WTC11 (cell line): ENCODE results near the gene AKIRIN1. TPM values are rescaled to one million over a fixed set of nuclear protein-coding genes. Genes with fewer than 3 reads are reported as not detected.

Experiments
- ATAC-seq: fragments of 200-7000 bp; cut with Tn5 transposase; 2 replicates; pipeline ENCODE4 v1.10.0; 2021; ENCODE audit warnings: mild to moderate bottlenecking, moderate library complexity
- Bru-seq: library from RNA; stranded (reverse); fragments of 400-500 nt; gene quantifications from one replicate; lab custom pipeline; 2021; lab: Mats Ljungman, UMichigan
- CTCF ChIA-PET: fragments of 300-600 bp; sonication (Branson Sonifier 250); formaldehyde crosslinking; loops from one replicate; lab custom pipeline; 2021; ENCODE audit warnings: antibody characterized with exemption; lab: Charles Lee
- POLR2A ChIA-PET: fragments of 350-600 bp; sonication (Branson Sonifier 250); formaldehyde crosslinking; loops from one replicate; lab custom pipeline; 2021; ENCODE audit warnings: antibody characterized with exemption; lab: Charles Lee
- DNase-seq: peaks from one replicate; pipeline ENCODE4 v3.0.0; 2021; ENCODE audit warnings: low spot score
- H3K27ac Mint-ChIP-seq: 2 replicates; pipeline ENCODE4 v1.8.0; 2021; ENCODE audit warnings: mixed read lengths
- H3K27me3 Mint-ChIP-seq: 2 replicates; pipeline ENCODE4 v1.8.0; 2021; ENCODE audit warnings: low read depth, mild to moderate bottlenecking, moderate library complexity, mixed read lengths
- H3K36me3 Mint-ChIP-seq: 2 replicates; pipeline ENCODE4 v1.8.0; 2021; ENCODE audit warnings: mixed read lengths
- H3K4me1 Mint-ChIP-seq: 2 replicates; pipeline ENCODE4 v1.8.0; 2022; ENCODE audit warnings: mixed read lengths
- H3K4me3 Mint-ChIP-seq: 2 replicates; pipeline ENCODE4 v1.8.0; 2021; ENCODE audit warnings: mild to moderate bottlenecking, moderate library complexity, mixed read lengths
- H3K9me3 Mint-ChIP-seq: 2 replicates; pipeline ENCODE4 v1.8.0; 2021; ENCODE audit warnings: mixed read lengths
- ELF4 ChIP-seq: sonication (generic); formaldehyde crosslinking; IDR thresholded peaks from 2 replicates; pipeline ENCODE4 v1.8.1; 2022; ENCODE audit warnings: low read depth, mild to moderate bottlenecking, moderate library complexity, missing genetic modification reagents
- ETV6 ChIP-seq: sonication (generic); formaldehyde crosslinking; IDR thresholded peaks from 2 replicates; pipeline ENCODE4 v1.8.1; 2022; ENCODE audit warnings: mild to moderate bottlenecking, missing genetic modification reagents
- MXD4 ChIP-seq: fragments of 250-450 bp; sonication (Bioruptor Pico); IDR thresholded peaks from 2 replicates; pipeline ENCODE4 v1.8.0; 2021; ENCODE audit warnings: mild to moderate bottlenecking, moderate library complexity, borderline replicate concordance
- MYBL2 ChIP-seq: sonication (generic); formaldehyde crosslinking; IDR thresholded peaks from 2 replicates; pipeline ENCODE4 v1.8.1; 2023; ENCODE audit warnings: mild to moderate bottlenecking, moderate library complexity, missing genetic modification reagents
- OVOL2 ChIP-seq: fragments of 250-450 bp; sonication (Bioruptor Pico); IDR thresholded peaks from 2 replicates; pipeline ENCODE4 v1.9.0; 2021; ENCODE audit warnings: mild to moderate bottlenecking, borderline replicate concordance
- TP53 ChIP-seq: sonication (generic); formaldehyde crosslinking; IDR thresholded peaks from 2 replicates; pipeline ENCODE4 v1.8.1; 2023; ENCODE audit warnings: mild to moderate bottlenecking, missing genetic modification reagents
- ZBTB43 ChIP-seq: sonication (generic); formaldehyde crosslinking; IDR thresholded peaks from 2 replicates; pipeline ENCODE4 v1.8.1; 2023; ENCODE audit warnings: mild to moderate bottlenecking, missing genetic modification reagents
- ZNF425 ChIP-seq: fragments of 250-450 bp; sonication (Bioruptor Pico); conservative IDR thresholded peaks from 2 replicates; pipeline ENCODE4 v1.9.0; 2021; ENCODE audit warnings: mild to moderate bottlenecking
- ZNF532 ChIP-seq: fragments of 250-450 bp; sonication (Bioruptor Pico); IDR thresholded peaks from 2 replicates; pipeline ENCODE4 v1.9.0; 2021; ENCODE audit warnings: mild to moderate bottlenecking, borderline replicate concordance
- long read RNA-seq, 3 experiments: library from RNA in 1 of 3; library from capped mRNA in 1 of 3; library from polyadenylated mRNA in 1 of 3; unstranded in 2 of 3; stranded (forward) in 1 of 3; transcript quantifications; one replicate each; pipeline ENCODE4 v2.0.0, GENCODE V29; 2021
- total RNA-seq: library from RNA; stranded (reverse); gene quantifications from 3 replicates; pipeline ENCODE4 v1.2.3, GENCODE V29; 2021
- TF ChIP-seq, protein P1 (sequence below): sonication (generic); formaldehyde crosslinking; IDR thresholded peaks from 2 replicates; pipeline ENCODE4 v1.8.1; 2023; ENCODE audit warnings: mild to moderate bottlenecking, missing genetic modification reagents
- TF ChIP-seq, protein P2 (sequence below): sonication (generic); formaldehyde crosslinking; IDR thresholded peaks from 2 replicates; pipeline ENCODE4 v1.8.1; 2022; ENCODE audit warnings: low read depth, mild to moderate bottlenecking, moderate library complexity, missing genetic modification reagents, borderline replicate concordance
- TF ChIP-seq, protein P3 (sequence below): sonication (generic); formaldehyde crosslinking; IDR thresholded peaks from 2 replicates; pipeline ENCODE4 v1.8.0; 2023; ENCODE audit warnings: missing genetic modification reagents, mild to moderate bottlenecking, borderline replicate concordance
- TF ChIP-seq, protein P4 (sequence below): fragments of 250-450 bp; sonication (Bioruptor Pico); IDR thresholded peaks from 2 replicates; pipeline ENCODE4 v2.1.2; 2022; ENCODE audit warnings: mild to moderate bottlenecking, moderate library complexity

The AKIRIN1 gene, protein sequence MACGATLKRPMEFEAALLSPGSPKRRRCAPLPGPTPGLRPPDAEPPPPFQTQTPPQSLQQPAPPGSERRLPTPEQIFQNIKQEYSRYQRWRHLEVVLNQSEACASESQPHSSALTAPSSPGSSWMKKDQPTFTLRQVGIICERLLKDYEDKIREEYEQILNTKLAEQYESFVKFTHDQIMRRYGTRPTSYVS
- total RNA-seq (183 to 214 TPM (median 212 TPM) in 3 replicates), Bru-seq, nascent RNA (percentile 99 among the genes with signal in this experiment)
- long read RNA-seq, experiment 1, transcript AKIRIN1-203 (4 exons, 1,243 nt), result minor isoform, 37 of 1,686 reads
- long read RNA-seq, experiment 1, transcript AKIRIN1-202 (5 exons, 2,741 nt), result major isoform, 1,533 of 1,686 reads
- long read RNA-seq, experiment 1, partial matches to known transcripts, result 29 of 1,686 reads
- long read RNA-seq, experiment 1, other reads (novel, unspliced or antisense), result 83 of 1,686 reads
- long read RNA-seq, experiment 2, transcript AKIRIN1-202 (5 exons, 2,741 nt), result major isoform, 189 of 319 reads
- long read RNA-seq, experiment 2, partial matches to known transcripts, result 121 of 319 reads
- long read RNA-seq, experiment 2, other reads (novel, unspliced or antisense), result 5 of 319 reads
- long read RNA-seq, experiment 3, partial matches to known transcripts, result 2 of 15 reads
- long read RNA-seq, experiment 3, other reads (novel, unspliced or antisense), result 12 of 15 reads

GRCh38 chr1:38990738-38991637 lies at the start of gene AKIRIN1:
AKIRIN1 (plus strand) TSS chr1:38991276; CDS start chr1:38991381, 105 bp downstream.
- H3K4me1 Mint-ChIP-seq, result peaks cover 54% of the 10 kb centered on the region
- H3K36me3 Mint-ChIP-seq, result peaks cover 38% of the 10 kb centered on the region
- H3K27me3 Mint-ChIP-seq, result no peaks in the 10 kb centered on the region
- H3K27ac Mint-ChIP-seq, result peak within 1 kb of the TSS; percentile 95
- ATAC-seq, result peak; percentile 84
- peak; percentile 100 for DNase-seq
- POLR2A ChIA-PET, result interaction anchor here (0.6 to 1.2 kb wide), 5 partner anchors 10 to 627 kb away, joined by 3 to 5 read pairs (median 3); partner anchors contain the start of gene NDUFS5
- CTCF ChIA-PET, result interaction anchor here (0.6 to 1.0 kb wide), 5 partner anchors 25 to 69 kb away, joined by 3 to 6 read pairs (median 3); partner anchors contain the start of gene RHBDL2
- H3K9me3 Mint-ChIP-seq, result no peaks in the 10 kb centered on the region
- H3K4me3 Mint-ChIP-seq, result peak within 1 kb of the TSS; percentile 92
- TF ChIP-seq ZNF425 (CRISPR knock-in tag) (no peak), ZNF532 (CRISPR knock-in tag) (no peak), OVOL2 (CRISPR knock-in tag) (no peak), ELF4 (CRISPR knock-in tag) (no peak), TP53 (CRISPR knock-in tag) (peak; percentile 69; the same call in 1 of the 2 replicates), MYBL2 (peak; percentile 77; the same call in 1 of the 2 replicates), MXD4 (CRISPR knock-in tag) (no peak), ETV6 (CRISPR knock-in tag) (no peak), ZBTB43 (CRISPR knock-in tag) (peak; percentile 71)
- TF ChIP-seq, protein P1, sequence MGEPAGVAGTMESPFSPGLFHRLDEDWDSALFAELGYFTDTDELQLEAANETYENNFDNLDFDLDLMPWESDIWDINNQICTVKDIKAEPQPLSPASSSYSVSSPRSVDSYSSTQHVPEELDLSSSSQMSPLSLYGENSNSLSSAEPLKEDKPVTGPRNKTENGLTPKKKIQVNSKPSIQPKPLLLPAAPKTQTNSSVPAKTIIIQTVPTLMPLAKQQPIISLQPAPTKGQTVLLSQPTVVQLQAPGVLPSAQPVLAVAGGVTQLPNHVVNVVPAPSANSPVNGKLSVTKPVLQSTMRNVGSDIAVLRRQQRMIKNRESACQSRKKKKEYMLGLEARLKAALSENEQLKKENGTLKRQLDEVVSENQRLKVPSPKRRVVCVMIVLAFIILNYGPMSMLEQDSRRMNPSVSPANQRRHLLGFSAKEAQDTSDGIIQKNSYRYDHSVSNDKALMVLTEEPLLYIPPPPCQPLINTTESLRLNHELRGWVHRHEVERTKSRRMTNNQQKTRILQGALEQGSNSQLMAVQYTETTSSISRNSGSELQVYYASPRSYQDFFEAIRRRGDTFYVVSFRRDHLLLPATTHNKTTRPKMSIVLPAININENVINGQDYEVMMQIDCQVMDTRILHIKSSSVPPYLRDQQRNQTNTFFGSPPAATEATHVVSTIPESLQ, result no peak
- TF ChIP-seq, protein P2, sequence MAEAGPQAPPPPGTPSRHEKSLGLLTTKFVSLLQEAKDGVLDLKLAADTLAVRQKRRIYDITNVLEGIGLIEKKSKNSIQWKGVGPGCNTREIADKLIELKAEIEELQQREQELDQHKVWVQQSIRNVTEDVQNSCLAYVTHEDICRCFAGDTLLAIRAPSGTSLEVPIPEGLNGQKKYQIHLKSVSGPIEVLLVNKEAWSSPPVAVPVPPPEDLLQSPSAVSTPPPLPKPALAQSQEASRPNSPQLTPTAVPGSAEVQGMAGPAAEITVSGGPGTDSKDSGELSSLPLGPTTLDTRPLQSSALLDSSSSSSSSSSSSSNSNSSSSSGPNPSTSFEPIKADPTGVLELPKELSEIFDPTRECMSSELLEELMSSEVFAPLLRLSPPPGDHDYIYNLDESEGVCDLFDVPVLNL (CRISPR knock-in tag), result 0 out of 2 replicates have a peak, but pooled peaks have one; percentile 65
- TF ChIP-seq, protein P3, sequence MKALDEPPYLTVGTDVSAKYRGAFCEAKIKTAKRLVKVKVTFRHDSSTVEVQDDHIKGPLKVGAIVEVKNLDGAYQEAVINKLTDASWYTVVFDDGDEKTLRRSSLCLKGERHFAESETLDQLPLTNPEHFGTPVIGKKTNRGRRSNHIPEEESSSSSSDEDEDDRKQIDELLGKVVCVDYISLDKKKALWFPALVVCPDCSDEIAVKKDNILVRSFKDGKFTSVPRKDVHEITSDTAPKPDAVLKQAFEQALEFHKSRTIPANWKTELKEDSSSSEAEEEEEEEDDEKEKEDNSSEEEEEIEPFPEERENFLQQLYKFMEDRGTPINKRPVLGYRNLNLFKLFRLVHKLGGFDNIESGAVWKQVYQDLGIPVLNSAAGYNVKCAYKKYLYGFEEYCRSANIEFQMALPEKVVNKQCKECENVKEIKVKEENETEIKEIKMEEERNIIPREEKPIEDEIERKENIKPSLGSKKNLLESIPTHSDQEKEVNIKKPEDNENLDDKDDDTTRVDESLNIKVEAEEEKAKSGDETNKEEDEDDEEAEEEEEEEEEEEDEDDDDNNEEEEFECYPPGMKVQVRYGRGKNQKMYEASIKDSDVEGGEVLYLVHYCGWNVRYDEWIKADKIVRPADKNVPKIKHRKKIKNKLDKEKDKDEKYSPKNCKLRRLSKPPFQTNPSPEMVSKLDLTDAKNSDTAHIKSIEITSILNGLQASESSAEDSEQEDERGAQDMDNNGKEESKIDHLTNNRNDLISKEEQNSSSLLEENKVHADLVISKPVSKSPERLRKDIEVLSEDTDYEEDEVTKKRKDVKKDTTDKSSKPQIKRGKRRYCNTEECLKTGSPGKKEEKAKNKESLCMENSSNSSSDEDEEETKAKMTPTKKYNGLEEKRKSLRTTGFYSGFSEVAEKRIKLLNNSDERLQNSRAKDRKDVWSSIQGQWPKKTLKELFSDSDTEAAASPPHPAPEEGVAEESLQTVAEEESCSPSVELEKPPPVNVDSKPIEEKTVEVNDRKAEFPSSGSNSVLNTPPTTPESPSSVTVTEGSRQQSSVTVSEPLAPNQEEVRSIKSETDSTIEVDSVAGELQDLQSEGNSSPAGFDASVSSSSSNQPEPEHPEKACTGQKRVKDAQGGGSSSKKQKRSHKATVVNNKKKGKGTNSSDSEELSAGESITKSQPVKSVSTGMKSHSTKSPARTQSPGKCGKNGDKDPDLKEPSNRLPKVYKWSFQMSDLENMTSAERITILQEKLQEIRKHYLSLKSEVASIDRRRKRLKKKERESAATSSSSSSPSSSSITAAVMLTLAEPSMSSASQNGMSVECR (CRISPR knock-in tag), result peak; percentile 83; the same call in 1 of the 2 replicates
- TF ChIP-seq, protein P4, sequence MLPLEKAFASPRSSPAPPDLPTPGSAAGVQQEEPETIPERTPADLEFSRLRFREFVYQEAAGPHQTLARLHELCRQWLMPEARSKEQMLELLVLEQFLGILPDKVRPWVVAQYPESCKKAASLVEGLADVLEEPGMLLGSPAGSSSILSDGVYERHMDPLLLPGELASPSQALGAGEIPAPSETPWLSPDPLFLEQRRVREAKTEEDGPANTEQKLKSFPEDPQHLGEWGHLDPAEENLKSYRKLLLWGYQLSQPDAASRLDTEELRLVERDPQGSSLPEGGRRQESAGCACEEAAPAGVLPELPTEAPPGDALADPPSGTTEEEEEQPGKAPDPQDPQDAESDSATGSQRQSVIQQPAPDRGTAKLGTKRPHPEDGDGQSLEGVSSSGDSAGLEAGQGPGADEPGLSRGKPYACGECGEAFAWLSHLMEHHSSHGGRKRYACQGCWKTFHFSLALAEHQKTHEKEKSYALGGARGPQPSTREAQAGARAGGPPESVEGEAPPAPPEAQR, result no peak
